Astrocyte (in vitro differentiated cells and primary cell): ENCODE measurements around the gene SEL1L2.

Experiments
- CTCF ChIP-seq: IDR thresholded peaks from 2 replicates; pipeline ENCODE4 v1.5.1; 2011; ENCODE audit warnings: low read depth, mild to moderate bottlenecking, inconsistent platforms, low read length, moderate library complexity; ENCODE audit not compliant: insufficient read depth
- EZH2 ChIP-seq: IDR thresholded peaks from 2 replicates; pipeline ENCODE4 v1.6.1; 2012; ENCODE audit warnings: mild to moderate bottlenecking, low read length, inconsistent platforms; ENCODE audit not compliant: insufficient read depth

GRCh38 chr20:13928901-13929300, 61.5 kb downstream of the SEL1L2 start:
- TF ChIP-seq CTCF: no peak
- no peak for TF ChIP-seq EZH2
